Gastrocnemius medialis (tissue), 4 donors: Measurements from ENCODE around the gene TTC39B. TPM values are rescaled to one million over a fixed set of nuclear protein-coding genes. Genes with fewer than 3 reads are reported as not detected.

Experiments used
- ATAC-seq, 2 donors: fragments of 150-250 bp; one replicate each; pipeline ENCODE4 v1.9.1; 2016
- DNase-seq, 2 donors: peaks; one replicate each; pipeline ENCODE4 v3.0.0-alpha.2; 2019
- H3K27ac ChIP-seq, 4 donors: fragments of 200-600 bp; sonication (generic); 1 replicate in 1 of 4; 2 replicates in 3 of 4; pipeline ENCODE4 v1.5.1; 2016 to 2018; ENCODE audit warnings: mild to moderate bottlenecking in 2 of 4, moderate library complexity in 1 of 4
- H3K27me3 ChIP-seq, 3 donors: fragments of 200-600 bp; sonication (generic) in 2 of 3; 1 replicate in 1 of 3; 2 replicates in 2 of 3; pipeline versions ENCODE4 v1.5.1 to v1.6.0; 2016 to 2019; ENCODE audit warnings: mild to moderate bottlenecking in 1 of 3, moderate library complexity in 1 of 3
- H3K36me3 ChIP-seq, 2 donors: fragments of 200-600 bp; sonication (generic) in 1 of 2; one replicate each; pipeline ENCODE4 v1.5.1; 2017 to 2018
- H3K4me1 ChIP-seq, 2 donors: fragments of 200-600 bp; sonication (generic) in 1 of 2; one replicate each; pipeline ENCODE4 v1.5.1; 2016 to 2017; ENCODE audit warnings: mild to moderate bottlenecking in 2 of 2
- H3K4me3 ChIP-seq, 4 donors: fragments of 200-600 bp; sonication (generic) in 3 of 4; 1 replicate in 1 of 4; 2 replicates in 3 of 4; pipeline ENCODE4 v1.5.1; 2016 to 2019; ENCODE audit warnings: mild to moderate bottlenecking in 2 of 4
- H3K9me3 ChIP-seq, 3 donors: fragments of 200-600 bp; sonication (generic) in 2 of 3; 1 replicate in 1 of 3; 2 replicates in 2 of 3; pipeline ENCODE4 v1.5.1; 2016 to 2019
- POLR2A ChIP-seq, 2 donors: fragments of 450-650 bp; IDR thresholded peaks; one replicate each; pipeline ENCODE4 v1.6.1; 2017; ENCODE audit warnings: antibody characterized with exemption in 2 of 2, mild to moderate bottlenecking in 2 of 2, moderate library complexity in 2 of 2
- in situ Hi-C, 4 donors: fragments of 200-750 bp; cut with MboI; loops; one replicate each; pipeline versions ENCODE4 v1.15.0 to v1.8.0; 2017; ENCODE audit warnings: low sequenced_read_pairs in 4 of 4
- intact Hi-C: fragments of 100-400 bp; cut with DNase I; formaldehyde crosslinking; loops from one replicate; pipeline ENCODE4 v1.15.1; 2023; ENCODE audit warnings: low total_unique reads
- total RNA-seq, 4 donors: library from RNA; depleted of rRNA; stranded (reverse); fragments of >200 nt; gene quantifications; one replicate each; pipeline versions ENCODE4 v1.1.0 to v1.2.3, GENCODE V29; 2016
- TF ChIP-seq, protein P1 (sequence below), 5 experiments: fragments of 450-650 bp in 3 of 5; fragments of 200-600 bp in 2 of 5; sonication (generic) in 2 of 5; IDR thresholded peaks in 4 of 5; conservative IDR thresholded peaks in 1 of 5; 1 replicate in 4 of 5; 2 replicates in 1 of 5; pipeline ENCODE4 v1.5.1; 2016 to 2019; ENCODE audit warnings: antibody characterized with exemption in 5 of 5, mild to moderate bottlenecking in 3 of 5, moderate library complexity in 3 of 5

Gene TTC39B
- total RNA-seq, 4 donors from 2014 or later, result 1.8 to 6.9 (median 3.8) TPM

DNA sequence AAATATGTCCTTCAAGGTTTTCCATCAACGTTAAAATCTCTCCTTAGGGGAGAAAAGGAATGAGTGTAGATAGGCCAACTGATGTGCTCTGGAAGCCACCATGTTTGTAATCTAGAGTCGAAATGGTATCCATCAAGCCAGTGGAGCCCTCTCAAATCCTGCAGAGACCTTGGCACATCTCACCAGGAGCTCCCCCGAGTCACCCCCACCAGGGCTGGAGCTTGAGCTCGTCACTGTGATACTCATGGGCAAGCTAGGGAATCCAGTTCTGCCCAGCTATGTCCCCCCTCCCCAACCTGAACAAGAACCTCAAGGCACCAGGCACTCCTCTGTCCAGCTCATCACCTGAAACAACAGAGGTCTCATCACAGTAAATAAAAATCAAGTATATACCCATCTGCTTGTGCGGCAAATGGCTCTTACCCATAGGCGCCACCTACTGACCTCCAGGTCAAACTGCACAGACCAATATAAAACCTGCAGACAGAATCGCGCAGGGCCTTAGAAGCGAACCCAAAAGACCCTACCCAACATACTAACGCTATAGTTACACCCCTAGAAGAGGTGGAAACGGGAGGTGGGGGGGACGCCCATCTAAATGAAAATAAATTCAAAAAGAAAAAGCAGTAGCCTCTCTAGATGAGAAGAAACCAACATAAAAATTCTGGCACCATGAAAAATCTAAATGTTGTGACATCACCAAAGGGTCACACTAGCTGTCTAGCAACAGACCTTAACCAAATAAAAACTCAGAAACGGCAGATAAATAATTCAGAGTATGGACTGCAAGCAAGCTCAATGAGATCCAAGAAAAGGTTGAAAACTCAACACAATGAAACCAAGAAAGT, 75.0 kb downstream of the TTC39B start:
- in situ Hi-C loops, result no loop called here
- TF ChIP-seq POLR2A (IDR thresholded peaks at IDR 0.05), result no peak
- TF ChIP-seq, protein P1, sequence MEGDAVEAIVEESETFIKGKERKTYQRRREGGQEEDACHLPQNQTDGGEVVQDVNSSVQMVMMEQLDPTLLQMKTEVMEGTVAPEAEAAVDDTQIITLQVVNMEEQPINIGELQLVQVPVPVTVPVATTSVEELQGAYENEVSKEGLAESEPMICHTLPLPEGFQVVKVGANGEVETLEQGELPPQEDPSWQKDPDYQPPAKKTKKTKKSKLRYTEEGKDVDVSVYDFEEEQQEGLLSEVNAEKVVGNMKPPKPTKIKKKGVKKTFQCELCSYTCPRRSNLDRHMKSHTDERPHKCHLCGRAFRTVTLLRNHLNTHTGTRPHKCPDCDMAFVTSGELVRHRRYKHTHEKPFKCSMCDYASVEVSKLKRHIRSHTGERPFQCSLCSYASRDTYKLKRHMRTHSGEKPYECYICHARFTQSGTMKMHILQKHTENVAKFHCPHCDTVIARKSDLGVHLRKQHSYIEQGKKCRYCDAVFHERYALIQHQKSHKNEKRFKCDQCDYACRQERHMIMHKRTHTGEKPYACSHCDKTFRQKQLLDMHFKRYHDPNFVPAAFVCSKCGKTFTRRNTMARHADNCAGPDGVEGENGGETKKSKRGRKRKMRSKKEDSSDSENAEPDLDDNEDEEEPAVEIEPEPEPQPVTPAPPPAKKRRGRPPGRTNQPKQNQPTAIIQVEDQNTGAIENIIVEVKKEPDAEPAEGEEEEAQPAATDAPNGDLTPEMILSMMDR (IDR thresholded peaks at IDR 0.05 in 4 of 5, conservative IDR thresholded peaks at IDR 0.05 in 1 of 5), result no peak
- no peaks in the 10 kb centered on the region for H3K27me3 ChIP-seq
- DNase-seq, result no peak
- H3K4me3 ChIP-seq, result no peak overlapping the region
- no peaks in the 10 kb centered on the region for H3K36me3 ChIP-seq
- H3K4me1 ChIP-seq, result no peaks in the 10 kb centered on the region
- no peak overlapping the region for H3K27ac ChIP-seq
- no peaks in the 10 kb centered on the region for H3K9me3 ChIP-seq
- ATAC-seq, result no peak
- intact Hi-C loops, result no loop called here

DNA sequence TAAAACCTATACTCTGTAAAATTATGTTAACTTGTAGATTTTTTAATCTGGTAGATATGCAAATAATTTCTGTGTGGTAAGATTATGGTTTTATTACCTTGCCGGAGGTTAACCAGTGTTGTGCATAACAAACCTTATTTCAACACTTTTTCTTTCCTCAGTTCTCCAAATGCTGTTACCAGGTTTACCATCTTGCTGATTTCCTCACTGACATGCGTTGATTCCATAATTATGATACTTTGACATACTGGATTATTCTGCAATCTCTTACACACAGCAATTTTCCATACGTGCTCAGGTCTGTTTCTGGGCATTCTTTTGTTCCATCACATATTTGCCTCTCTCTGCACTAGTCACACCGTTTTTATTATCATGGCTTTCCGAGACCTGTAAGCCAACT, 77.6 kb downstream of the TTC39B start:
- Histone ChIP-seq H3K9me3 (no peaks in the 10 kb centered on the region), H3K4me3 (no peak overlapping the region), H3K27me3 (no peaks in the 10 kb centered on the region), H3K36me3 (no peaks in the 10 kb centered on the region), H3K27ac (no peak overlapping the region), H3K4me1 (no peaks in the 10 kb centered on the region)
- in situ Hi-C loops, result no loop called here
- TF ChIP-seq, protein P1 (IDR thresholded peaks at IDR 0.05 in 4 of 5, conservative IDR thresholded peaks at IDR 0.05 in 1 of 5), result no peak
- TF ChIP-seq POLR2A (IDR thresholded peaks at IDR 0.05), result no peak
- DNase-seq (no peak), ATAC-seq (no peak)
- intact Hi-C loops, result no loop called here

DNA sequence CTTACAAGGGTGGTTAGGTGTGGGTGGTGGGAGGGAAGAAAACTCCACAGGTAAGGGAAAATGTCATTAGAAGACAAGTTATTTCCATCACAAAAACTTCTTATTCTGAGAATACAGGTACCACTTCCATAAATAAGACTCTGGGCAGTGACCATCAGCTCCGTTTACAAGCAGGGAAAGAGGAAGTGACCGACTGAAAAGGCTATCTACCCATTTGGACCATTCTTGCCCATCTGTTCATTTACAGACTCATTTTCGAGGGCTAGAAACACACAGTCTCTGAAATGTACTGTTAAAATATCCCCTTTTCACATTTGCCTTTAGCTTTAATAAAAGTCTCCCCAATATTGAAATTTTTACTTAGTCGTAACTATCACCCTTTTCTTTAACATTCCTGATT, 79.5 kb downstream of the TTC39B start:
- Histone ChIP-seq H3K9me3 (no peaks in the 10 kb centered on the region), H3K4me1 (no peaks in the 10 kb centered on the region), H3K4me3 (no peak overlapping the region), H3K27me3 (no peaks in the 10 kb centered on the region), H3K36me3 (no peaks in the 10 kb centered on the region), H3K27ac (no peak overlapping the region)
- ATAC-seq, result no peak
- intact Hi-C loops (no loop called here), in situ Hi-C loops (no loop called here)
- DNase-seq, result no peak
- no peak for TF ChIP-seq POLR2A (IDR thresholded peaks at IDR 0.05)
- TF ChIP-seq, protein P1 (IDR thresholded peaks at IDR 0.05 in 4 of 5, conservative IDR thresholded peaks at IDR 0.05 in 1 of 5), result no peak

DNA sequence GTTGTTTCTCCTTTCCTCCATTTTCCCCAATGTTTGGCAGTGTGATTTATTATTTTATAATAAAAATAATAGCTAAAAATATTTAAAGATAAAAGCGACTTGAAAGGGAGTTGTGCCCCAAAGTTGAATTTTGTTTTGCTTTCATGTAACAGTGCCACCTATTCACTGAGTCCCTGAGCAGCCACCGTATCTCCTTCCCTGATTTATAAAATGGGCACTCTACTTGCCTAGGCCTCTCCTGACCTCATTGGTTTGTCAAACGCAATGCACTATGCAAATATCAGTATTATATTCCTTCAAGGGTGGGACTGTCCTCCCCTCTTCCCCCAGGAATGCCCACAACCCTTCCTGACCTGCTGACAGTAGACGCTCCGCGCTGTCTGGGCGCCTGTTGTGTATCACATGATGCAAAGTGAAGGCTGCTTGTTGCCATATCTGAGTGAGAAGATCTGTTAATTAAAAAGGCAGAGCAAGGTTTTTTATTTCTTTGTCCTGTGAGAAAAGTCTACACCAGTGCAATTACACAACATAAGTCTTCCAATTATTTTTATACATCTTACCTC, 81.4 kb downstream of the TTC39B start:
- ATAC-seq (no peak), DNase-seq (no peak)
- Histone ChIP-seq H3K4me3 (no peak overlapping the region), H3K27ac (no peak overlapping the region), H3K27me3 (no peaks in the 10 kb centered on the region), H3K36me3 (no peaks in the 10 kb centered on the region), H3K9me3 (no peaks in the 10 kb centered on the region), H3K4me1 (no peaks in the 10 kb centered on the region)
- TF ChIP-seq POLR2A (IDR thresholded peaks at IDR 0.05), result no peak
- TF ChIP-seq, protein P1 (IDR thresholded peaks at IDR 0.05 in 4 of 5, conservative IDR thresholded peaks at IDR 0.05 in 1 of 5), result no peak
- intact Hi-C loops (no loop called here), in situ Hi-C loops (no loop called here)
